GM12874 (cell line): ENCODE measurements around the gene RALY.
A peak's percentile ranks its signal among the peaks of the same experiment; 100 is the strongest.

Experiments
- TF ChIP-seq, protein P1 (sequence below): IDR thresholded peaks from 2 replicates; pipeline ENCODE4 v1.5.1; 2011; ENCODE audit warnings: low read depth, mild to moderate bottlenecking, control low read depth, low read length, moderate library complexity; ENCODE audit not compliant: insufficient read depth

RALY gene

DNA sequence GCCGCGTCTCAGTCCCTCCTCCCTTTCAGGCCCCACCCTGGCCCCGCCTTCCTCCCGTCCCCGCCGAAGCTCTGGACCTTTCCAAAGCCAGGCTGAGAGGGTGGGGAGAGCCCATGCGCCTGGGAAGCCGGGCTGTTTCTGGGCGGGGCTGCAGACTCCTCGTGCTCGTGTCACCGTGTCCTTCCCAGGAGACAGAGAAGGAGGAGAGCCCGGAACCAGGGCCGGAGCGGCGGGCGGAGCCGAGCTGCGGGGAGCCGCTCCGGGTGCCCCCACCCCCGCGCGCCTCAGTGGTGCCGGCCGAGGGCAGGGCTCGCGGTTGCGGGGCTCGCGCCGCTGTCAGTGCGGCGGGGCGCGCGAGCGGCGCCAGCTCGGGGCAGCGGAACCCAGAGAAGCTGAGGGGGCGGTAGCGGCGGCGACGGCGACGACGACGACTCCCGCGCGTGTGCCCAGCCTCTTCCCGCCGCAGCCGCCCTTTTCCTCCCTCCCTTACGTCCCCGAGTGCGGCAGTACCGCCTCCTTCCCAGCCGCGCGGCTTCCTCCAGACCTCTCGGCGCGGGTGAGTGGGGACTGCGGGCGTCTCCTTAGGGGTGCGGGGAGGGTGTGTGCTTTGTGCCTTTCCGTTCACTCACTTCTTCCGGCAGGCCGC, at the start of gene RALY:
TSS of gene RALY (plus strand) at position 336 of the 646 bp plus-strand sequence. CDS start 78,164 bp downstream, outside the sequence.
- TF ChIP-seq, protein P1, sequence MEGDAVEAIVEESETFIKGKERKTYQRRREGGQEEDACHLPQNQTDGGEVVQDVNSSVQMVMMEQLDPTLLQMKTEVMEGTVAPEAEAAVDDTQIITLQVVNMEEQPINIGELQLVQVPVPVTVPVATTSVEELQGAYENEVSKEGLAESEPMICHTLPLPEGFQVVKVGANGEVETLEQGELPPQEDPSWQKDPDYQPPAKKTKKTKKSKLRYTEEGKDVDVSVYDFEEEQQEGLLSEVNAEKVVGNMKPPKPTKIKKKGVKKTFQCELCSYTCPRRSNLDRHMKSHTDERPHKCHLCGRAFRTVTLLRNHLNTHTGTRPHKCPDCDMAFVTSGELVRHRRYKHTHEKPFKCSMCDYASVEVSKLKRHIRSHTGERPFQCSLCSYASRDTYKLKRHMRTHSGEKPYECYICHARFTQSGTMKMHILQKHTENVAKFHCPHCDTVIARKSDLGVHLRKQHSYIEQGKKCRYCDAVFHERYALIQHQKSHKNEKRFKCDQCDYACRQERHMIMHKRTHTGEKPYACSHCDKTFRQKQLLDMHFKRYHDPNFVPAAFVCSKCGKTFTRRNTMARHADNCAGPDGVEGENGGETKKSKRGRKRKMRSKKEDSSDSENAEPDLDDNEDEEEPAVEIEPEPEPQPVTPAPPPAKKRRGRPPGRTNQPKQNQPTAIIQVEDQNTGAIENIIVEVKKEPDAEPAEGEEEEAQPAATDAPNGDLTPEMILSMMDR: no peak

DNA sequence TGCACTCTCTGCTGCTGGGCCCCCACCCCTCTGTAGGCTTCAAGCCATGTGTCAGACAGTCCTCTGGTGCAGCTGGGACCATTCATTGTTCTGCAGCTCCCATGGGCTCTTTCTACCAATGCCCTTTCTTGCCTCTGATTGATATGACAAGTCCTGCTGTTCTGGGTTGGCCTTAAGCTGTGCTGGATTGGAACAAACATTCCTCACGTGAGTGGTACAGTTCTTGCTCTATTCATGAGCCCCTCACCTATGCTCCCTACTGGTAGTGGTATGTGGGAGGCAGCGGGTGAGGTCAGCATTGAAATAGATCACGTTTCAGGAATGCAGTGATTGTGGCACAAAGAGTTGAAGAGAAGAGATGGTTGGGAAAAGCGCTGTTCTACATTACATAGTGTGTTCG, 48.8 kb upstream of the RALY start:
- TF ChIP-seq, protein P1: no peak

DNA sequence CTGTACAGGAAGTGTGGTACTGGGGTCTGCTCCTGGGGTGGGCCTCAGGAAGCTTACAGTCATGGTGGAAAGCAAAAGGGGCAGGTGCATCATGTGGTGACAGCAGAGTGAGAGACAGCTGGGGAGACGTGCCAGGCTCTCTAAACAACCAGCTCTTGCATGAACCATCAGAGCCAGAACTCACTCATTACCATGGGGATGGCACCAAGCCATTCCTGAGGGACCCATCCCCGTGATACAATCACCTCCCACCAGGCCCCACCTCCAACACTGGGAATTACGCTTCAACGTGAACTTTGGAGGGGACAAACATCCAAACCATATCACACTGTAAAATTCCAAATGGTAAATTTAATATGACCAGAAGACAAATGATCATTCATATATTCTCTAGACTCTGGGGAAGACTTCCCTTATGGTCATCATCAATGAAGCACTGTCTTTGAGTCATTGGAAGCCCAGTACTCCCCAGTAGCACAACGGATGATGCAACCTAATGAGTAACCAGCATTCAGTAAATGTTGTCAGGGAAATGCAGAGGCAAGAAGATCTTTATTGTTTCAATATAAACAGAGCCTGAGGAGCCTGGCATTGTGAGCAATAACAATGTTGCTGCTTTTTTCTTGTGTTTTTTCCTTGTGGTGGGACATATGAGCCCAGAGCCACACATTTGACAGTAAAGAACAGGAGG, 48.2 kb upstream of the RALY start:
- TF ChIP-seq, protein P1: no peak

DNA sequence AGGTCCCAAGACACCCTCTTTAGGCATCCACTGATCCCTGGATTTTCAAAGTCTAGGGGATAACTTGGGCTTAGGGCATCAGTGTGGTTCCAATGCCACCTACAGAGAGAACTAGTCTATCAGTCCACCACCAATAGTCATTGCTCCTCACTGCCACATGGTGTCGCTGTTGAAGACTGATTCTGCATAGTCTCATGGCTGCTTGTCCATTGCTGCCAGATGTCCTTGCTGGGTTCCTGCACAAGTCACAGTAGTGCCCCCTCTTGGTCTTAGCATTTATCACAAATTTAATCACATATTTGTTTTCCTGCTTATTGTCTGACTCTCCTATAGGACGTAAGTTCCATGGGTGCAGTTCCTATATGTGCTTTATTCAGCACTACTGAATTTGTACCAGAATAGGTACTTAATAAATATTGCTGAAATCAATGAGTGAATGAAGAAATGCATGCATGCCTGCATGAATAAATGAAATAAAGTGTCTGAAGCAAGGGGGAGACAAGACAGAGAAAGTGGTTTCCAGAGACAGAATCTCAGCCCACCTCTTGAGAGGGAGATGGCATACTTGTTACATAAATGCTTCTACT, 45.9 kb upstream of the RALY start:
- TF ChIP-seq, protein P1: peak; percentile 61

DNA sequence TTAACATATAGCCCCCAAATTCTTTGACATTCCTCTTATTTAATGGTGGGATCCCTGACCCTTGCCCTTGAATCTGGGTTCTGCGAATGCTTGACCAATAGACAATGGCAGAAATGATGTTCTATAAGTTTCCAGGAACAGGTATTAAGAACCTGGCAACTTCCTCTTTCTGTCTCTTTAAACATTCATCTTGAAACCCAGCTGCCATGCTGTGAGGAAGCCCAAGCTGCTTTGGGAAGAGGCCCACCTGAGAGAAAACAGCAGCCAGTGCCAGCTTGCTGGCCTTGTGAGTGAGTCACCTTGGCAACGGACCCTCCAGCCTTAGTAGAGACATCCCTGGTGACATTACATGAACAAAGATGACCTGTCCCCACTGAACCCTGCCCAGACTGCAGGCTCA, 45.2 kb upstream of the RALY start:
- TF ChIP-seq, protein P1: no peak

DNA sequence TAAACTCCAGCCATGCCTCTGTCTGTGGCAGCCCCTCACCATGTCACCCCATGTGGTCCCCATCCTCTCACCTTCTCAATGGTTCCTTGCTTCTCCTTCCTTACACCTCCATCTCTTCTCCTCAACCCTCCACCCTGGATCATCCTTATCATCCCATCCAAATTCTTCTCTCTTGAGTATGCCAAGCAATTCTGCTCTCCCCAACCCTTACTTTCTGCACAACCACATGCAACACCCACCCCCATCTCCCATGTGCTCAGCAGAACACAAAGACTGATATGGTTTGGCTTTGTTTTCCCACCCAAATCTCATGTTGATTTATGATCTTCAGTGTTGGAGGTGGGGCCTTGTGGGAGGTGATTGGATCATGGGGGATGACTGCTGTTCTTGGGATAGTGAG, 42.5 kb upstream of the RALY start:
- TF ChIP-seq, protein P1: no peak

DNA sequence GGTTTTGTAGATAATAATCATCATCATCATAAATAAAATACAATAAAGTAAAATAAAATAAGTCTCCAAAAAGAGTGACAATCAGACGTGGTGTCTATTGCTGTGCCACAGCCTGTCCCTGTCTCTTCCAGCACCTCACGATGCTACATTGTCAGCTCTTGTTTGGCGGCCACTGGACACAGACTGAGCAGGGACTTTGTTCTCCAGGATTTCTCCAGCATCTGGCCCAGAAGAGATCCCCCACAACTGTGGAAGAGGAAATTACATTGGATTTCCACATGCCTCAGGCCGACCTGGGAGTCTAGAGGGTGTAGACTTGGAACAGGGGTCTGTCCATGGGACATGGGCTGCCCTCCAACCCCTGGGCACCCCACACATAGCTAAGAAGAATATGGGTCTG, 39.2 kb upstream of the RALY start:
- TF ChIP-seq, protein P1: no peak
